Caco-2 (cell line): Measurements from ENCODE around the gene PLEKHG4B. TPM values are rescaled to one million over a fixed set of nuclear protein-coding genes. Genes with fewer than 3 reads are reported as not detected.

Experiments
- BruUV-seq: library from RNA; stranded (reverse); fragments of 400-500 nt; replicated peaks from 2 replicates; lab custom pipeline; 2021; lab: Mats Ljungman, UMichigan
- CTCF ChIA-PET: fragments of 300-600 bp; sonication (Branson Sonifier 250); formaldehyde crosslinking; loops from one replicate; lab custom pipeline; 2022; ENCODE audit warnings: antibody characterized with exemption; lab: Charles Lee
- POLR2A ChIA-PET: fragments of 300-600 bp; sonication (Branson Sonifier 250); formaldehyde crosslinking; loops from one replicate; lab custom pipeline; 2022; ENCODE audit warnings: antibody characterized with exemption; lab: Charles Lee
- DNase-seq, 2 experiments: peaks; one replicate each; pipeline versions ENCODE4 v3.0.0 to v3.0.0-alpha.2; 2020 to 2022
- H3K27me3 ChIP-seq: replicated peaks from 2 replicates; pipeline ENCODE4 v1.6.0; 2011; ENCODE audit warnings: low read length; ENCODE audit not compliant: control insufficient read depth, insufficient read depth
- H3K36me3 ChIP-seq: 2 replicates; pipeline ENCODE4 v1.5.1; 2011; ENCODE audit warnings: low read length; ENCODE audit not compliant: control insufficient read depth, insufficient read depth
- H3K4me1 ChIP-seq: fragments of 250-450 bp; sonication (Bioruptor Pico); 2 replicates; pipeline ENCODE4 v1.5.1; 2020; ENCODE audit warnings: mild to moderate bottlenecking
- H3K4me3 ChIP-seq: 2 replicates; pipeline ENCODE4 v1.5.1; 2011; ENCODE audit warnings: low read depth, mild to moderate bottlenecking, control low read depth, low read length
- H3K9me3 ChIP-seq: fragments of 250-450 bp; sonication (Bioruptor Pico); 2 replicates; pipeline ENCODE4 v1.5.1; 2020; ENCODE audit warnings: mild to moderate bottlenecking, moderate library complexity
- H3K27ac Mint-ChIP-seq: one replicate; pipeline ENCODE4 v1.8.0; 2022; ENCODE audit warnings: mixed read lengths; ENCODE audit not compliant: unreplicated experiment
- H3K27me3 Mint-ChIP-seq: one replicate; pipeline ENCODE4 v1.8.0; 2022; ENCODE audit warnings: mixed read lengths; ENCODE audit not compliant: insufficient read depth, unreplicated experiment
- H3K36me3 Mint-ChIP-seq: one replicate; pipeline ENCODE4 v1.8.0; 2022; ENCODE audit warnings: mild to moderate bottlenecking, mixed read lengths; ENCODE audit not compliant: insufficient read depth, unreplicated experiment
- H3K4me1 Mint-ChIP-seq: one replicate; pipeline ENCODE4 v1.8.0; 2022; ENCODE audit warnings: low read depth, mixed read lengths; ENCODE audit not compliant: unreplicated experiment
- H3K4me3 Mint-ChIP-seq: one replicate; pipeline ENCODE4 v1.8.0; 2022; ENCODE audit warnings: mild to moderate bottlenecking, moderate library complexity, mixed read lengths; ENCODE audit not compliant: unreplicated experiment
- H3K9me3 Mint-ChIP-seq: one replicate; pipeline ENCODE4 v1.8.0; 2022; ENCODE audit warnings: mixed read lengths; ENCODE audit not compliant: unreplicated experiment
- intact Hi-C: fragments of 100-400 bp; cut with micrococcal nuclease; formaldehyde crosslinking; loops from one replicate; pipeline ENCODE4 v1.10.0; 2022; ENCODE audit not compliant: unreplicated experiment
- total RNA-seq: library from RNA; stranded (reverse); gene quantifications from 2 replicates; pipeline ENCODE4 v1.2.3, GENCODE V29; 2022
- TF ChIP-seq, protein P1 (sequence below), 2 experiments: fragments of 200-600 bp in 1 of 2; IDR thresholded peaks; 1 replicate in 1 of 2; 2 replicates in 1 of 2; pipeline versions ENCODE4 v1.5.1 to v1.8.0; 2011 to 2022; ENCODE audit warnings: antibody characterized with exemption in 1 of 2, control low read depth in 1 of 2, inconsistent platforms in 1 of 2, low read depth in 1 of 2, low read length in 1 of 2, mild to moderate bottlenecking in 1 of 2, moderate library complexity in 1 of 2; ENCODE audit not compliant: insufficient read depth in 1 of 2, severe bottlenecking in 1 of 2, unreplicated experiment in 1 of 2

Gene PLEKHG4B
- total RNA-seq, 1 experiment from 2014 or later, result 15.0 TPM

- Mint-ChIP-seq H3K27ac (peak overlapping the region; percentile 91), H3K4me3 (peak overlapping the region; percentile 47), H3K9me3 (no peaks in the 10 kb centered on the region), H3K4me1 (peaks cover 53% of the 10 kb centered on the region), H3K27me3 (no peaks in the 10 kb centered on the region), H3K36me3 (no peaks in the 10 kb centered on the region)
- no peak for DNase-seq
- no peaks in the 10 kb centered on the region for H3K9me3 ChIP-seq
- peaks cover 28% of the 10 kb centered on the region for H3K4me1 ChIP-seq
- intact Hi-C loops, result no loop called here
- ChIA-PET POLR2A (interaction anchor here (1.0 kb wide), 2 partner anchors 9 to 189 kb away, joined by 4 read pairs; partner anchors contain the start of genes PDCD6 and PLEKHG4B), CTCF (interaction anchor here (1.0 to 1.3 kb wide), 2 partner anchors 9 to 105 kb away, joined by 3 to 5 read pairs; partner anchors contain the start of gene PLEKHG4B)
- H3K27me3 ChIP-seq, result no peaks in the 10 kb centered on the region
- TF ChIP-seq, protein P1, sequence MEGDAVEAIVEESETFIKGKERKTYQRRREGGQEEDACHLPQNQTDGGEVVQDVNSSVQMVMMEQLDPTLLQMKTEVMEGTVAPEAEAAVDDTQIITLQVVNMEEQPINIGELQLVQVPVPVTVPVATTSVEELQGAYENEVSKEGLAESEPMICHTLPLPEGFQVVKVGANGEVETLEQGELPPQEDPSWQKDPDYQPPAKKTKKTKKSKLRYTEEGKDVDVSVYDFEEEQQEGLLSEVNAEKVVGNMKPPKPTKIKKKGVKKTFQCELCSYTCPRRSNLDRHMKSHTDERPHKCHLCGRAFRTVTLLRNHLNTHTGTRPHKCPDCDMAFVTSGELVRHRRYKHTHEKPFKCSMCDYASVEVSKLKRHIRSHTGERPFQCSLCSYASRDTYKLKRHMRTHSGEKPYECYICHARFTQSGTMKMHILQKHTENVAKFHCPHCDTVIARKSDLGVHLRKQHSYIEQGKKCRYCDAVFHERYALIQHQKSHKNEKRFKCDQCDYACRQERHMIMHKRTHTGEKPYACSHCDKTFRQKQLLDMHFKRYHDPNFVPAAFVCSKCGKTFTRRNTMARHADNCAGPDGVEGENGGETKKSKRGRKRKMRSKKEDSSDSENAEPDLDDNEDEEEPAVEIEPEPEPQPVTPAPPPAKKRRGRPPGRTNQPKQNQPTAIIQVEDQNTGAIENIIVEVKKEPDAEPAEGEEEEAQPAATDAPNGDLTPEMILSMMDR (IDR thresholded peaks at IDR 0.05; ENCODE audit: insufficient read depth in 1 of 2, low read depth in 1 of 2, low read length in 1 of 2, severe bottlenecking in 1 of 2, unreplicated experiment in 1 of 2), result no peak
- no peak overlapping the region for H3K4me3 ChIP-seq
- BruUV-seq, result TSS peak; percentile 90
- no peaks in the 10 kb centered on the region for H3K36me3 ChIP-seq
Measured at GRCh38 chr5:82570-82969, 9.4 kb upstream of the PLEKHG4B start.

DNA sequence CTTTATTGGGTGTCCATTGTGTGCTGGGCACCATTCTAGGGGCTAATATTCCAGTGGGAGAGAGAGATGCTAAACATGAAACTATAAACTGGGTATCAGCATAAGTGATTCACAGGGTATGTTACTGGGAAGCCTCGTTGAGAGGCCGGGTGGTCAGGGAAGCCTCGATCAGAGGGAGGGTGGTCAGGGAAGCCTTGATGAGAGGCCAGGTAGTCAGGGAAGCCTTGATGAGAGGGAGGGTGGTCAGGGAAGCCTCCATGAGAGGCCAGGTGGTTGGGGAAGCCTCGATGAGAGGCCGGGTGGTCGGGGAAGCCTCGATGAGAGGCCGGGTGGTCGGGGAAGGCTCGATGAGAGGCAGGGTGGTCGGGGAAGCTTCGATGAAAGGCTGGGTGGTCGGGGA is 8.9 kb upstream of the PLEKHG4B start:
- Histone ChIP-seq H3K4me3 (no peak overlapping the region), H3K9me3 (no peaks in the 10 kb centered on the region), H3K4me1 (peaks cover 28% of the 10 kb centered on the region), H3K27me3 (no peaks in the 10 kb centered on the region), H3K36me3 (no peaks in the 10 kb centered on the region)
- no peaks in the 10 kb centered on the region for H3K27me3 Mint-ChIP-seq
- no TSS peak for BruUV-seq
- intact Hi-C loops, result no loop called here
- H3K4me3 Mint-ChIP-seq, result peak overlapping the region; percentile 47
- TF ChIP-seq, protein P1 (IDR thresholded peaks at IDR 0.05; ENCODE audit: insufficient read depth in 1 of 2, low read depth in 1 of 2, low read length in 1 of 2, severe bottlenecking in 1 of 2, unreplicated experiment in 1 of 2), result no peak
- no peak for DNase-seq
- POLR2A ChIA-PET, result no interaction called here
- H3K9me3 Mint-ChIP-seq, result peaks cover 2% of the 10 kb centered on the region
- CTCF ChIA-PET, result interaction anchor here (1.3 kb wide), 1 partner anchor 8 kb away, joined by 5 read pairs; the partner anchor contains the start of gene PLEKHG4B
- H3K4me1 Mint-ChIP-seq, result peaks cover 49% of the 10 kb centered on the region
- H3K27ac Mint-ChIP-seq, result peak overlapping the region; percentile 91
- H3K36me3 Mint-ChIP-seq, result no peaks in the 10 kb centered on the region

- peak overlapping the region; percentile 18 for H3K4me3 Mint-ChIP-seq
- H3K36me3 ChIP-seq, result no peaks in the 10 kb centered on the region
- ChIA-PET POLR2A (no interaction called here), CTCF (no interaction called here)
- no TSS peak for BruUV-seq
- H3K4me3 ChIP-seq, result no peak overlapping the region
- H3K9me3 ChIP-seq, result no peaks in the 10 kb centered on the region
- DNase-seq, result no peak
- intact Hi-C loops, result no loop called here
- peak overlapping the region; percentile 86 for H3K27ac Mint-ChIP-seq
- peaks cover 21% of the 10 kb centered on the region for H3K4me1 ChIP-seq
- no peaks in the 10 kb centered on the region for H3K36me3 Mint-ChIP-seq
- H3K9me3 Mint-ChIP-seq, result peaks cover 10% of the 10 kb centered on the region
- no peaks in the 10 kb centered on the region for H3K27me3 ChIP-seq
- TF ChIP-seq, protein P1 (IDR thresholded peaks at IDR 0.05; ENCODE audit: insufficient read depth in 1 of 2, low read depth in 1 of 2, low read length in 1 of 2, severe bottlenecking in 1 of 2, unreplicated experiment in 1 of 2), result no peak
- peaks cover 34% of the 10 kb centered on the region for H3K4me1 Mint-ChIP-seq
- peaks cover 5% of the 10 kb centered on the region for H3K27me3 Mint-ChIP-seq
Measured at GRCh38 chr5:85334-85995, 6.5 kb upstream of the PLEKHG4B start.
